Activated CD8-positive, alpha-beta memory T cell treated with anti-CD3 and anti-CD28 coated beads for 48 hours (primary cell): ENCODE results near the gene NRCAM.

Experiments
- DNase-seq, 3 experiments: peaks; one replicate each; pipeline ENCODE4 v3.0.0-alpha.2; 2020; ENCODE audit warnings: low read depth in 2 of 3, low spot score in 2 of 3

Gene NRCAM

GRCh38 chr7:108167460-108167859, 288.8 kb downstream of the NRCAM start:
- DNase-seq, result no peak

- no peak for DNase-seq
Measured at GRCh38 chr7:108166687-108167086, 289.5 kb downstream of the NRCAM start.

GRCh38 chr7:108165723-108166122, 290.5 kb downstream of the NRCAM start:
- DNase-seq, result no peak

GRCh38 chr7:108164946-108165345, 291.3 kb downstream of the NRCAM start:
- no peak for DNase-seq

GRCh38 chr7:108164342-108164741, 291.9 kb downstream of the NRCAM start:
- DNase-seq, result no peak

- no peak for DNase-seq
Measured at GRCh38 chr7:108158776-108159175, 297.5 kb downstream of the NRCAM start.

- no peak for DNase-seq
Measured at GRCh38 chr7:108157606-108158335, 298.5 kb downstream of the NRCAM start.

- DNase-seq, result no peak
Measured at GRCh38 chr7:108156897-108157605, 299.2 kb downstream of the NRCAM start.

GRCh38 chr7:108152198-108152597, 304.0 kb downstream of the NRCAM start:
- DNase-seq, result no peak

GRCh38 chr7:108149908-108150307, 306.3 kb downstream of the NRCAM start:
- DNase-seq, result no peak

- DNase-seq, result no peak
Measured at GRCh38 chr7:108149119-108149518, 307.1 kb downstream of the NRCAM start.

GRCh38 chr7:108147031-108147563, 309.1 kb downstream of the NRCAM start:
- DNase-seq, result no peak

- DNase-seq, result peak in 1 of 3 experiments; percentile 14
Measured at GRCh38 chr7:108146070-108146842, 310.0 kb downstream of the NRCAM start.

- no peak for DNase-seq
Measured at GRCh38 chr7:108145401-108145800, 310.8 kb downstream of the NRCAM start.

- no peak for DNase-seq
Measured at GRCh38 chr7:108144931-108145330, 311.3 kb downstream of the NRCAM start.

- DNase-seq, result no peak
Measured at GRCh38 chr7:108143658-108144420, 312.4 kb downstream of the NRCAM start.

- no peak for DNase-seq
Measured at GRCh38 chr7:108142675-108143259, 313.5 kb downstream of the NRCAM start.

GRCh38 chr7:108142180-108142579, 314.1 kb downstream of the NRCAM start:
- no peak for DNase-seq

- DNase-seq, result no peak
Measured at GRCh38 chr7:108140671-108141070, 315.6 kb downstream of the NRCAM start.

- DNase-seq, result no peak
Measured at GRCh38 chr7:108138911-108139310, 317.3 kb downstream of the NRCAM start.

- no peak for DNase-seq
Measured at GRCh38 chr7:108137993-108138392, 318.2 kb downstream of the NRCAM start.
